Putamen (tissue), 1 donor: ENCODE results near the gene NPTN.
"Not testable (repeated sequence)": the region's sequence is repeated elsewhere in the genome, so short reads cannot be mapped to it uniquely, and the experiment has no call there.

ENCODE experiments used
- DNase-seq: peaks from one replicate; pipeline ENCODE4 v3.0.0-alpha.2; 2016; ENCODE audit warnings: low spot score

The NPTN gene

DNA sequence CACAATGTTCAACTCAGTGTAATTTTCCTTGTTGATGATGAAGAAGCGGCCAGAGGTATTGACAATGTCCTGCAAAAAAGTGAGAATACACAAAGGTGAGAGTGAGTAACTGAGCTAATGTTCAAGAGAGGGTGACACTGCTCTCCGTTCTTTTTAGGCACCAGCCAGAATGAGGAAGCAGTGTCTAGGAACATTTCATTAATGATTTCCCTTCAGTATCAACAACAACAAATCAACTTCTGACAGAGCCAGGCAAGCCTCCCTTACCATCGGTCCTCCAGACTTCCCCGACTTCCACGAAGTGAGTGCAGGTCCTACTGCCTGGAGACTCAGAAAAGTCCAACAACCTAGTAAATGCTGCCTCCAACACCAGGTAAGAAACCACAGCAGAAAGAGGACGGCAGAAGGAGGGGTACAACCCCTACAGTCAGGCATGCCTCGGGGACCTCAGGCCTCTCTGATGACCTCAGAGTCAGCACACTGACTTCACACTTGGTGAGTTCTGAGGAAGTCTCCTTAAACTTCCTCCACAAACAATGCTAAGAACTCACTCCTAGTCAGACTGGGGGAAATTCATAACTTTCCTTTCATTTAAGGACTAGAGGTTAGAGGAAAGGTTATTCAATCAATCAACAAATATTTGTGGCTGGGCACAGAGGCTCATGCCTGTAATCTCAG lies 62.7 kb downstream of the NPTN start:
- no peak for DNase-seq

DNA sequence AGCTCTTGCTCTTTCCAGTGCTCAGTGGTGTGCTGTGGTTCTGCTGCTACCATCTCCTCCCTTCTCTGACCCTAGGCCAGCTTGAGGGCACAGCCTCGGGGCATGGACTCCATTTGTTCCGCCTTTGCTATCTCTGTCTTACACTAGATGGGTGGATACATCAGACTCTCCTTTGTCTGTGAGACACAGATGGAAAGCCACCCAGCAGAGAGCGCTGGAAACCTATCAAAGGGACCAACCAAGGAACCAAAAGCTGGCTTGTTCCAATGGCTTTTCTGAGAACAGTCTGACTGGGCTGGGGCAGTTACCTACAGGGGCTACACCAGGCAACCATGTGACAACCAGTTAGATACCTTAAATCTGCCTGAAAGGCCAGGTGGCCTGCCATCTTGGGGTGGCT lies 63.8 kb downstream of the NPTN start:
- no peak for DNase-seq

DNA sequence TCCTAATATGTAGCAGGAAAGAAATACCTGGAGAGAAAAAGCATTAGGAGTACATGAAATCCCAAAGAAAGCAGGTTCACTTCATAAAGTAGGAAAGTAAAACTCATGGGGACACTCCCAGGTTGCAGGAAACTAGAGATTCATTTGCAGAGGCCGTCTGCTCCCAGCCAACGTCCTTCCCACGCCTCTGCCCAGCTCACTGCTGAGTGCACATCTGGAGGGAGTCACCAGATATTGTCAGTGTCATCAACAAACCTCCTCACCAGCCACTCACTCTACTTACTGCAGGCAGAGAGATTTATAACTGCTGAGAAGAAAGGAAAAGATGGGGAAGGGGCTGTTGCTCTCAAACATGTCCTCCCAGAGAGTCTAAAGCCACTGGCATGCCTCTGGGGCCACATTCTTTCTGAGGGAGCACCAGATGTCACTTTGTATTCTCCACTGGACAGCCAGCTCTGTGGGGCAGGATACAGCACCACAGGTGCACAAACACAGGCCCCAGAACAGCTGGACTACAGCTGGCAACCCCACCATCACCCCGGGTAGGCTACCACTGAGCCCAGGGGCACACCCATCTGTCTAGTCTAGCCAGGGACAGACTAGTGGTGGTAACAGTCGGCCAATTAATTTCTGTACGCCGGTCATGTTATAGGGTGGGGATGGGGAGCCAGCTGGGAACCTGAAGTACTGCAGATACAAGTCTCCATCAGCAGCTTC lies 64.5 kb downstream of the NPTN start:
- DNase-seq = no peak

DNA sequence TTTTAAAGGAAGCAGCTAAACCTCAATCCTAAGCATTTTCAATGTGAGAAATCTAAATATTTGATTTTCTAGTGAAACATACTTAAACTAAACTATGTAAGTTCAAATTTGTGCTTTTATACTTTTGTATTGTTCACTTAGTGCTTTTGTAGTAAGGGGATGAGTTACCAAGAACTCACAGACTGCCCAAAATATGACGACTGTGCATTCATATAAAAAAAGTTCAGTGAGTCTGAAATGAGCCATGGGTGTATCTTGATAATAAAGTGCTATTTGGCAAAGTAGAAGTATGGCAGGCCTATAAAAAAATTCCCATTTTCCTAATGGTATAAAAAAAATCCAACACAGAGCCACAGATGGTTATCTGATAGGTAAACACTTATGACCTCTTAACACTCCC lies 66.2 kb downstream of the NPTN start:
- DNase-seq = no peak

DNA sequence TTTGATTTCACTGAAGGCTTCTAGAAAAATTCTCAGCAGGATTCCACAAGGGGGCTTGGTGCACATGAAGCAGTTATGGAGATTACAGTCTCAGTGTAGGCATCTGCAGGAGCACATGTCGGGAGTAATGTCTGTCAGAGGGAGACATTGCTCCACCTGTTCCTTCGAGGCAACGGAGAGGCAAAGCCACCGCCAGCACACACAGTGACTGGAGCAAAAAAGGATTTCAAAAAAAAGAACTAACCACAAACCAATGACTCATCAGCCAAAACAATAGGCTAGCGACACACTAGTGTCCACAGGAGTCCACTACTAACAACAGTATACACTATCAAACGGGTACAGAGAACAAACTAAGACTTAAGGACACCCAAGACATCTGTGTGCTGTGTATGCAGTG lies 68.9 kb downstream of the NPTN start:
- peak; percentile 14 for DNase-seq

DNA sequence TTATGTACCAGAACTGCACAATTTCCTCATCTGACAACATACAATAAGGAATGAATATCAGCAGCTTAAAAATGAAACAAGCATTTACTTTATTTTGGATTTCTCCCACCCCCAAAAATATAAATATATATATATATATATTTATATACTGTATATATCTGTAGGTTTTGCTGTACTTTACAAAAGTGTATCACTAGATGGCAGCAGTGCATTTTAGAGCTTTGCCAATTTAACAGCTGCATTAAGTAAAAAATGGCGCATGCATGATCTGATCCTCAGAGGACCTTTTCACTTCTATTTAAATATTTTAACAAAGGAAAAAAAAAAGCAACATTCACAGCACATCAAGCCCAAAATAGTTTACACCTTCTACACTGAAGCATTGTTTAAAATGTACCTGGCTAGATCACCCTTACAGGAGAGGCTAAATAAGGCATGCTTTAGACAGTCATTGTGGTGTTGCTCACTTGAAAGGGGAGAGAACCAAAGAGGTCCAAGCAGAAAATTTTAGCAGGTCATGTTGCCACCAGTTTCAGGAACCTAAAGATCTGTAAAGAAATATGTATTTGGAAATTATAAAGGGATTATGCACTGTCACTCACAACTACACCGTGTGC lies 72.6 kb downstream of the NPTN start:
- peak; percentile 57 for DNase-seq

DNA sequence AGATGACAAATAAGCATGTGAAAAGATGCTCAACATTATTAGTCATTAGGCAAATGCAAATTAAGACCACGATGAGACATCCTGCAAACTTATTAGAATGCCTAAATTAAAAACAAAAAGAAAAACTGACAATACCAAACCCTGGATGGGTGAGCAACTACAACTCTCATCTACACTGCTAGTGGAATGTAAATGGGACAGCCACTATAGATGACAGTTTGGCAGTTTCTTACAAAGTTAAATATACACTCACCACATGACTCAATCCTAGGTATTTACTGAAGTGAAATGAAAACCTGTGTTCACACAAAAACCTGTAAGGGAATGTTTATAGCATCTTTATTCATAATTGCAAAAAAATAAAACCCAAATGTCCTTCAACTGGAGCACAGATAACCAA lies 74.7 kb downstream of the NPTN start:
- no peak for DNase-seq

DNA sequence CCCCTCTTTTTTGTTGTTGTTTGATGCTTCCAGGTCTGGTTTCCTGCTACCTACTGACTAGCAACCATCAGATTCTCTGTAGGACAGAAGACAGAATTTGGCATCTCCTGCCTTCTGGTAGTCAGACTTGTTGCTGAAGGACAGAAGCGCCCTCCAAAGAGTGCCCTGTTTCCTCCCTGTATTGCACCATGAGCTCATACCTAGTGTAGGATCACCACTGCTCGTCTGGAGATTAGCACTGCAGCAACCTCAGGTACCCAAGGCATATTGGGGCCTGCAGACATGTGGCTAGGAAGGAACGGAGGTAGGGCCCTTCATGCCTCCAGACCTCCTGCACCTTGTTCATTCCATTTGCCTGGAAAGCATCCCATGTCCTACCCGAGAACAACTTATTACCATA lies 78.1 kb downstream of the NPTN start:
- DNase-seq = no peak

DNA sequence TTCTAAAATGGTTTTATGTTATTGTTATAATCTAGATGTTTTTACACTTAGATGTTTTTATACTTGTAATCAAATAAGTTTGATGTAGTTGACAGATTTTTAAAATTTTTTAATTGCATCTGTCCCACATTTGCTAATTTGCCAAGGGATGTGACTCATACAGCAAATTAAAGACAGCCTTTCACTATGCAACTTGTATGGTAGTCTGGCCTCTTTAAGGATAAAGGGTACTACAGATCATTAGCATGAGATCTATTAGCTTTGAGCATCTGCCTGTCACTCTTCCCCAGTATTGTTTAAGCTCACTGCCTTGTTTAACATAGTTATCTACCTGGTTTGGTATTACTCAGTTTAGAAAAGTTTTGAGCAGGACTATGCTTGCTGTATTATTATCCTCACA lies 83.0 kb downstream of the NPTN start:
- DNase-seq = no peak

DNA sequence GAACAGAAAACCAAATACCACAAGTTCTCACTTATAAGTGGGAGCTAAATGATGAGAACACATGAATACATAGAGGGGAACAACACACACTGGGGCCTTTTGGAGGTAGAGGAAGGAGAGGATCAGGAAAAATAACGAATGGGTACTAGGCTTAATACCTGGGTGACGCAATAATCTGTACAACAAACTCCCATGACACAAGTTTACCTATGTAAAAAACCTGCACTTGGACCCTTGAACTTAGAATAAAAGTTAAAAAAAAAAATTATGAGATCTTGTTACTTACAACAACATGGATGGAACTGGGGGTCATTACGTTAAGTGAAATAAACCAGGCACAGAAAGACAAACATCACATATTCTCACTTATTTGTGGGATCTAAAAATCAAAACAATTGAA lies 84.3 kb downstream of the NPTN start:
- DNase-seq = not testable (repeated sequence)

DNA sequence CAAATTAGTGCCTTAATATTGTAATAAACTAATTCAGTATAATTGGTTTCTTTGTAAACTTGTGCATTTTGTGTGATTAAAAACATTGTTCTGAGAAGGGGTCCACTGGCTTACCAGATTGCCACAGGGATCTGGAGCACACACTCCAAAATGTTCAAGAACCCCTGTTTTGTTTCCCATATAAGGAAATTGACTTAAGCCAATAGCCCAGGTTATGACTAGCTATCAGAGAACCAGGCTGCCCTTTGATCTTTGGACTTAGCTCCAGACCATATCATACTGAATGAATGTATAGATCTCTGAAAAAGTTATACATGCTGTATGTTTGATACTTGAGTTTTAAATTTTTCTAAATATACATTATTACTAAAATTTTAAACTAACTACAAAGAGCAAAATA lies 91.7 kb downstream of the NPTN start:
- no peak for DNase-seq

DNA sequence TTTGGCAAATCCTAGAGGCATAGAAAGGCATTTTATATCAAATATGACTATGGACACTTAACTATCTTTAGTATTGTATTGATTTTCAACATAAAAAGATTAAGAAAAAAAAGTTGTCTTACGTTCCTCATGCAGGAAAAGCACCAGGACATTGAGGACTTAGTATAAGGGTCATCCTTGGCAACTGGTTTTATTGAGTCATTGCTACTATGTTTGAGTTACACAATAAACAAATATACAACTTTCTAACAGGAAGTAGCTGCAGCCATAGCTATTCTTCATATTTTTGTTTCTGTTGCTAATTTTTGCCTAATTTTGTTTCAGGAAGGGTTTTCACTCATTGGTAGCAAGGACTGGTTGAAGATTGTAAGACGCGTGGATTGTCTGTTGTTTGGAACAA lies 93.0 kb downstream of the NPTN start:
- no peak for DNase-seq

DNA sequence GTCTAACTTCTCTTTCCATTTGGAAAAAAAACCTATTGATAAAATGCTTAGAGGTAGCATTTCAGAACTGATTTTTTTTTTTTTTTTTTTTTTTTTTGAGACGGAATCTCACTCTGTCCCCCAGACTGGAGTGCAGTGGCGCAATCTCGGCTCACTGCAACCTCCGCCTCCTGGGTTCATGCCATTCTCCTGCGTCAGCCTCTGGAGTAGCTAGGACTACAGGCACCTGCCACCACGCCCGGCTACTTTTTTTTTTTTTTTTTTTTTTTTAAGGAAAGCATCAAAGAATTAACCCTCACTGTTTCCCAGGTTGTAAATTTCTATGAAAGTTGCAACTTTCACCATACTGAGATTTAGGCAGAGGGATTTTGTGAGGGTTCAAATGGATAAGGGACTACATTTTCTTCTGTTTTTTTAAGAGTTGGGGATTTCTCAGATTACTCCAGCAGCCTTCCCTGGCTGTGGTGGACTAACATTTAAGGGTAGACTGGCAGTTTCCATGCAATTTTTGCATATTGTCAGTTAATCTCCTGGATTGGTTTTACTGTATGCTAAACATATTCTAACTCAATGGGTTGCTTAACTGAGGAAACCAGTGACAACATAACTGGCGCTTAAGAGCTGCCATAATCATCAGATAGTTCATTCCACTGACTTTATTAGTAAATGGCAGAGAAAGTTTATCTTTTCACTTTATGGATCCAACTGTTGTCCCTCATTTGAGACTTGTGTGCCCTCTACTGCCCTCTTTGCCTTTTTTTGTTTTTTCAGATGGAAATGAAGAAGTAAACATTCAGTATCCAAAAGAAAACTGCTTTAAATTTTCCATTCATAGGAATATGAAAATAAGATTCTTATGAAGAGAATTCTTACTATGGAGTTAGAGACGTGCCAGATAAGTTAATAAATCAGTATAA lies 93.7 kb downstream of the NPTN start:
- no peak for DNase-seq

DNA sequence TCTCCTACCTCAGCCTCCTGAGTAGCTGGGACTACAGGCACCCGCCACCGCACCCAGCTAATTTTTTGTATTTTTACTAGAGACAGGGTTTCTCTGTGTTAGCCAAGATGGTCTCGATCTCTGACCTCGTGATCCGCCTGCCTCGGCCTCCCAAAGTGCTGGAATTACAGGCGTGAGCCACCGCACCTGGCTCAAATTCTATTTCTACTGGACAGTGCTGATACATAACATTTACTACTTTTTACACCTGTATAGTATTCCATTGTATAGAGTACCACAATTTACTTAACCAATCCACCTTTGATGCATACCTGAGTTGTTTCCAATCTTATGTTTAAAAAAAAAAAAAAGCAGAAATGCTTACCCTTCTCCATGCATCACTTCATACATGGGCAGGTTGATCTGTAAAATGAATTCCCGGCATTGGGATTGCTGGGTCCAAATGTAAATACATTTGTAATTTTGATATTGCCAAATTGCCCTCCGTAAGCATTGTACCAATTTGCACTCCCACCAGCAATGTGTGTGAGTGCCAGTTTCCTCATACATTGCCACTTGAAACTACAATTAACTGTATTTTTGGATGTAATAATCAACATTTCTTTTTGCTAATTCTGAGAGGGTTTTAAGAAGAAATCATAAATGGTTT lies 94.5 kb downstream of the NPTN start:
- DNase-seq = no peak

DNA sequence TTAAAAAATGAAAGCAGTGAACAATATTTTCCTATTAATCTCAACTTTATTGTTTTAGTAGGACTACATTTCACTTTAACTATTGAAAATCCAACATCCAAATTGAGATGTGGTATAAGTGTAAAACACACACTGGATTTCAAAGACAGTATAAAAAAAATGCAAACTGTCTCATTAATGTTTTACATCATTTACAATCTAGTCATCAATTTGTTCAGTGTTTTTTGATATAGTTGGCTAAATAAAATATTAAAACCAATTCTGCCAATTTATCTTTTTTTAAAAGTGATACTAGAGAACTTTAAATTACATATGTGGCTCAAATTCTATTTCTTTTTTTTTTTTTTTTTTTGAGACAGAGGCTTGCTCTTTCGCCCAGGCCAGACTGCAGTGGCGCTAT lies 95.1 kb downstream of the NPTN start:
- no peak for DNase-seq

DNA sequence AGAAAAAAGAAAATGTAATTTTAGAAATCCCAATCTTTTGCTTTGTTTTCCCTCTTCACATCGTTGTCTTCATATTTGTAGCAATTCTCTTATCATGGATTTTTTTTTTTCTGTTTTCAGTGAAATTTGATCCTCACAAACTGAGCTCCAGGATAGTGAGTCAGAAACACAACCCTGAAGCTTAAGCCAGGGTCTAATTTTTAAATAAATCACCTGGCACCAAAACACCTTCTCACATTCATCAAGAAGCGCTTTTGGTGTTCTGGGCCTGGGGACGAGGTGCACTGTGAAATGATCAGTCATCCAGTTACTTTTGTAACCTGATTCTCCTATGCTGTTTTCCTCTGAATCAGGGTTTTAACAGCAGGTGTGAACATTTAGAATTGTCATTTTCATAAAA lies 102.5 kb downstream of the NPTN start:
- no peak for DNase-seq

DNA sequence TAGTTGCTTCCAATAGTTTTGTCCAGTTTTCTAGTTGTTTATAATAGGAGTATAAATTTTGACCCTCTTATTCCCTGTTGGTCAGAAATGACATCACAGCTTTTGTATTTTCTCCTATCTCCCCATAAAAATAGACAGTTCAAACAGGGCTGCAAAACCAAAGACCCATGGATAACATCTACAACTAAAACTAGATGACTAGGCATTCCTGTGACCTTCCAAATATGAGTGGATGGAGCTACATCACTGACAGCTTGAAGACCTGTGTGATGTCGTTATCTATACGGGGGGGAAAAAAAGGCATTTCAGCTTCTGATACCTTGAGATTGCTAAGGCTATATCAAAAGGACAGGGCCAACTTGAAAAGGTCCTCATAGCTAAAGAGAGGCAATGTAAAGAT lies 105.6 kb downstream of the NPTN start:
- DNase-seq = no peak

DNA sequence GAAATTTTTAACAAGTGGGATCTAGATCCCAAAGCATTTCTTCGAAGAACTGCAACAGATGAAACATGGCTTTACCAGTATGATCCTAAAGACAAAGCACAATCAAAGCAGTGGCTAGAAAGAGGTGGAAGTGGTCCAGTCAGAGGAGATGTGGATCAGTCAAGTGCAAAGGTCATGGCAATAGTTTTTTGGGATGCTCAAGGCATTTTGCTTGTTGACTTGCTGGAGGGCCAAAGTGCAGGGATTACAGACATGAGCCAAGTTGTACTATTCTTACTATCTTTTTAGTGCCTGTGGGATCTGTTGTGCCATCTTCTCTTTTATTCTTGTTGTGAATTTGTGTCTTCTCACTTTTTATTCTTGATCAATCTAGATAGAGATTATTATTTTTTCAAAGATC lies 108.3 kb downstream of the NPTN start:
- no peak for DNase-seq

DNA sequence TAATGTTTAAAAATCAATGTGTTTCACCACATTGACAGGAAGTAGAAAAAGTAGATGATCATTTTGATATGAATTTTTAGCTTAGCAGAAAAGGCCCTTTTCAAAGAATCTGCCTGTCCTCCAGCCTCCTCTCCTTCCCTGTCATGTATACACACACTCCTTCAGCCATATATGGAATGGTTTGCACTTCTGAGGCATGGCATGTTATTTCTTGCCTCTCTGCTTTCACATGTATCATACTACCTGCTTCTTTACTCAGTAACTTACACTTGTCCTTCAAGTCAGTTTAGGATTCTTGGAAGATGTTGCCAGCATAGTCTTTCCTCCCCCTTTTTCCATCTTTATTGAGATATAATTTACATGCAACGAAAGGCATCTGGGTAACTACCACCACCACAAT lies 111.2 kb downstream of the NPTN start:
- no peak for DNase-seq

DNA sequence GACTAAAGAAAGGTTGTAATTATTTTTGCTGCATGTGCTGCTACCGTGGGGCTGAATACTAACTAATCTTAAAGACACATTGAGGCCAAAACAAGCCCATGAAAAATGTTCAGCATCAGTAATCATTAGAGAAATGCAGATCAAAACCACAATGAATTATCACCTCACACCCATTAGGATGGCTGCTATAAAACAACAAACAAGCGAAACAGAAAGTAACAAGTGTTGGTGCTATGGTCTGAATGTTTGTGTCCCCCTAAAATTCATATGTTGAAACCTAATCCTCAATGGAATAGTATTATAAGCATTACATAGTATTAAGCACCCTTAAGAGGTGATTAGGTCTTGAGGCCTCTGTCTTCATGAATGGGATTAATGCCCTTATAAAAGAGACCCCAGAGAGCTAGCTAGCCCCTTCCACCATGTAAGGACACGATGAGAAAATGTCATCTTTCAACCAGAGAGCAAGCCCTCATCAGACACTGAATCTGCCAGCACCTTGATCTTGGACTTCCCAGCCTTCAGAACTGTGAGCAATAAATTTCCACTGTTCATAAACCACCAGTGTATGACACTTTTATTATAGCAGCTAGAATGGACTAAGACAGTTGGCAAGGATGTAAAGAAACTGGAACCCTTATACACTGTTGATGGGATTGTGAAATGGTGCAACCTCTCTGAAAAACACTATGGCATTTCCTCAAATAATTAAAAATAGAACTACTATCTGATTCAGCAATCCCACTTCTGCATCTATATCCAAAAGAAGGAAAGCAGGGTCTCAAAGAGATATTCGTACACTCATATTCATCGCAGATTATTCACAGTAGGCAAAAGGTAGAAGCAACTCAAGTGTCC lies 114.1 kb downstream of the NPTN start:
- DNase-seq = no peak
